Muscle of arm (tissue), 14 donors: ENCODE results near the gene NHLH2. TPM values are rescaled to one million over a fixed set of nuclear protein-coding genes. Genes with fewer than 3 reads are reported as not detected.

Experiments
- DNase-seq: peaks from one replicate; pipeline ENCODE4 v3.0.0-alpha.2; 2013
- long read RNA-seq, 11 donors: transcript quantifications; one replicate each; lab custom pipeline, GENCODE V29; 2026
- polyA plus RNA-seq, 12 donors: library from polyadenylated mRNA; unstranded; fragments of 120-200 nt; gene quantifications; one replicate each; pipeline ENCODE4 v1.2.1, GENCODE V29; 2013; ENCODE audit not compliant: insufficient read length in 12 of 12

Gene NHLH2
- under 1 TPM in 4 of 12 donors, not detected in 8; 0.06 to 0.17 (median 0.10) TPM for polyA plus RNA-seq
- long read RNA-seq, donor 1, full-length matches to known transcripts = 1 of 1 reads
- long read RNA-seq, donor 1, partial matches to known transcripts = 0 of 1 reads
- long read RNA-seq, donor 1, other reads (novel, unspliced or antisense) = 0 of 1 reads
- long read RNA-seq, donor 2 = 0 reads
- long read RNA-seq, donor 3 = 0 reads
- long read RNA-seq, donor 4 = 0 reads
- long read RNA-seq, donor 5, full-length matches to known transcripts = 1 of 1 reads
- long read RNA-seq, donor 5, partial matches to known transcripts = 0 of 1 reads
- long read RNA-seq, donor 5, other reads (novel, unspliced or antisense) = 0 of 1 reads
- long read RNA-seq, donor 6 = 0 reads
- long read RNA-seq, donor 7 = 0 reads
- long read RNA-seq, donor 8 = 0 reads
- long read RNA-seq, donor 9 = 0 reads
- long read RNA-seq, donor 10 = 0 reads
- long read RNA-seq, donor 11 = 0 reads

DNA sequence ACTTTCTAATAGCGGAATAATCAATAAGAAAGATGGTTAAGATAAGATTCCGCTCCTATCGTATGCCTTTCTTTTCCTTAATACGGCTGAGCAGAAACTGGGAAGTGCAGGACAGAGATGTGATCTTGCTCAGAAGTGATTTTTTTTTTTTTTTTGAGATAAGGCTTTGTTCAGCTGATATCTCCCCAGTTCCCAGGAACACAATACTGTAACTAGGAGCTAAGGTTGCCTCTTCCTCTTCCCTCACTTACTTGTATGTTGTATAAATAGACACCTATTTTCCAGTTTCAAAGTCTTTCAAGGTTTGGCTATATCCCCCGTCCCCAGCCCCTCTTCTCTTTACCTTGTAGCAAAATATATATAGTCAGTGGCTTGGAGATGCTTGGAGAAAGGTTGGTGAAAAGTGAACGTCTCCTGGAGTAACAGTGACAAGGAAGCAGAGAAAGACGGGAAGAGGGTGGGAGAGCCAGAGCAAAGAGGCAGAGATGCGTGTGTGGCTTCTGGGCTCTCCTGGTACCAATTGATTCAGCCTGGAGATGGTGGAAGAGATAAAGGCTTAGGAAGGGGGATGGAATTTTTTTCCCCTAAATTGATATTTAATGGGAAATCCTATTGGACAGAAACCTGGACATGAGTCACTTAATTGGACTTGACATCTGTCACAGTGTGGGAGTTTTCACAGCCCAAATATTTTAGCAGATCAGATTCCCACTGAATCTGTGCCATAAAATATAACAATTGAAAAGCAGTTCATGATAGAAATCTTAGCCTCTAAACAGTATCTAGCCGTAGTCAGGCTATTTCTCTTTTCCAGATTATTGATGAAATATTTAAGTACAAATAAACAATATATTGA, at the start of gene NHLH2:
NHLH2 (minus strand) TSS at position 522 of the 856 bp plus-strand sequence. CDS start 2,754 bp downstream, outside the sequence.
- no peak for DNase-seq

DNA sequence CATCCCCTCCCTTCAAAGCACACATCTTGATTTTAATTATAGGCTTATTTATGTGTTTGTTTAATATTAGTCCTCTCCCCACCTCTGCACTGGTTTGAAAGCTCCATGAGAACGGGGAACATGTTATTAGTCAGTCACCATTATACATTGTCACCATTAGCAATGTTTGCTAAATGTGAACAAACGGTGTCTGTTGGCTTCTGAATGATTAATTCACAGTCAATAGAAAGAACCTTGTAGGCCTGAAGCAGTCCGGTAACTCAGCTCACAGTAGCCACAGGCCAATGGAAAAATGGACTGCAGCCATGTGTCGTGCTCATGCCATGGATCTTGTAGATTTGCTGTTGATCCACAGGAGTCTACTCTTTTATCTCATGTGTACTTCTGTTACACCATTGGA, 49.7 kb upstream of the NHLH2 start:
- no peak for DNase-seq

DNA sequence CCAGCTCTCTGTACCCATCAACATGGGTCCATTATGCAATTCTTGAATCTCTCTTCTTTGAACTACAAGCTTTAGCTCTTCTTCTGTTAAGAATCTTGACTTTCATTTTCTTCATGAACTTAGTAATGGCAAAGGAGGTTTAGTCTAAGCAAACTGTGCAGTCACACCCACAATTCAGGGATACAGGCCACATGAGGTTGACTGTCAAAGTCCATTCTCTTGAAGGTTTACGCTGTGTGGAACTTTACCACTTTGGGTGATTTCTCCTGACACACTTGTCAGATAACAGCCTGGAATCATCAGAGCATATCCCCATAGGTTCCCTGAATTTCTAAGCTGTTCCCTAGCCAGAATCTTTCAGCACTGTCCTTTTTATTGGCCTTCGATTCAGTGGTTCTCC, 48.0 kb upstream of the NHLH2 start:
- no peak for DNase-seq

GRCh38 chr1:115882913-115883902, 42.3 kb upstream of the NHLH2 start:
- no peak for DNase-seq

- DNase-seq = no peak
Measured at GRCh38 chr1:115880981-115881672, 40.2 kb upstream of the NHLH2 start.

GRCh38 chr1:115879977-115880376, 39.1 kb upstream of the NHLH2 start:
- no peak for DNase-seq

DNA sequence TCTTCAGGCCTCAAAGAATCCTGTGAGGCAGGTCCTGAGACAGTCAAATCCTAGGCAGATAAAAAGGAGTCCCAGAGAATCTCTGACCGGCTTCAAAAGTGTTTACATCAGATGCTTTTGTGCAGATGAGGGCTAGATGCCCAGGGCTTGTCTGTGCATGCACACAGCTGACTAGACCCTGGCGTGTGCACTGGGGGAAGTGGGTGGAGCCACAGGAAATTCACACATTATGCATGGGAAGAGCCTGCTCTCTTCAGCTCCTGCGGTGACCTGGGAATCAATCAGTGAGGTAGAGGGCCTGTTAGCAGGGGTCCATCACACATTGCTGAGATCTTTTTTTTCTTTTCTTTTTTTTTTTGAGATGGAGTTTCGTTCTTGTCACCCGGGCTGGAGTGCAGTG, 36.6 kb upstream of the NHLH2 start:
- DNase-seq = no peak

DNA sequence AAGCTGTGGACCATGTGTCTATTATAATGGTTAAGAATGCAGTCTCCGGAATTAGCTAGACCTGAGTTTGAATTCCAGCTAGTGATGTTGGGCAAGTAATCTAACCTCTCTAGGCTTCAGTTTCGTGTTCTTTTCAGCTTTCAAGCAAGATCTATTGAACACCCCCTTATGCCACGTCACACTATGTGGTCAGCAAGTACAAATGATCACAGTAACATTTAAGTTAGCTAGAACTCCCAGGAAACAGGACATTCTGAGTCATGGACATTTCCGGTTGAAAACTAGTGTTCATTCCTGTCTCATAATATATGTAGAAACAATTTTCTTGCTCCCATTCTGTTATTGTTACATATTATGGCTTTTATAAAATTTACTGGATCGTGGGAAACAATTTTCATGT, 34.0 kb upstream of the NHLH2 start:
- DNase-seq = no peak

- DNase-seq = no peak
Measured at GRCh38 chr1:115874497-115874896, 33.6 kb upstream of the NHLH2 start.

GRCh38 chr1:115873184-115873583, 32.3 kb upstream of the NHLH2 start:
- no peak for DNase-seq

DNA sequence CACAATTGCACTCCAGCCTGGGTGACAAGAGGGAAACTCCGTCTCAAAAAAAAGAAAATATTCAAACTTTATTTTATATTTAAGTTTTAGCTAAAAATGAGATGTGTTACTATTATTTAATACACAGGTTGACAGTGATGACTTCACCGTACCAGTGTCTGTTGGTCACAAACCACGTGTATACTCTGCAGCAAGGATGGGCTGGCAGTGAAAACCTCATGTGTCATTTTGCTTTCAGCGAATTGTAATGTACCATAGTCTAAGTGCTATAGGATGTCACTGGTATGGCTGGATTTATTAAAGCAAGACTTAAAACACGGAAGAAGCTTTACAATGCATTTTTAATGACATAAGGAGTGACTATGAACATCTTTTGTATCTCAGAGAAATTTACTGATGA, 28.1 kb upstream of the NHLH2 start:
- no peak for DNase-seq

GRCh38 chr1:115867216-115867615, 26.3 kb upstream of the NHLH2 start:
- no peak for DNase-seq

DNA sequence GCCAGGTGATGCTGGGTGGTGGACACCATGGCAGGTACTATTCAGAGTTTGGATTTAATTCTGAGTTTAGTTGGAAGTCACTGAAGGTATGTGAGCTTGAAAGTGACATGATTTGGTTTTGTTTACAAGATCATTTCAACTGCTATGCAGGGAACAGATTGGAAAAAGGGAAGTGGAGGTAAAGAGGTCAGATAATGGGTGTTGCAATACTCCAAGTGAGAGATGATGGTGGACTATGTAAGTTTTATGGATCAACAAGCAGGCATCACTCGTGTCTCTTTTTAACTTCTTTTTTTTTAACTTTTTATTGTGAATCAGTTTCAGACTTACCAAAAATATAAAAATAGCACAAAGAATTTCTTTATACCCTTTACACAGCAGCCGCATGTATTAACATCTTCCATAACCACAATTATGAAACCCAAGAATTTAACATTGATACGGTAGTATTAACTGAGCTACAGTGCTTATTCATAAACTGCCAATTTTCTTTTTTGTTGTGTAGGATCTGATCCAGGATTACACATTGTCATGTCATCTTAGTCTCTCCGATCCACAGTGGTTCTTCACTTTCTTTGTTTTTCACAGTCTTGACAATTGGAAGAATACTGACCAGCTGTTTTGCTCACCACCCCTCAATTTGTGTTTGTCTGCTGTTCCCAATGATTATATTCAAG, 24.9 kb upstream of the NHLH2 start:
- no peak for DNase-seq

DNA sequence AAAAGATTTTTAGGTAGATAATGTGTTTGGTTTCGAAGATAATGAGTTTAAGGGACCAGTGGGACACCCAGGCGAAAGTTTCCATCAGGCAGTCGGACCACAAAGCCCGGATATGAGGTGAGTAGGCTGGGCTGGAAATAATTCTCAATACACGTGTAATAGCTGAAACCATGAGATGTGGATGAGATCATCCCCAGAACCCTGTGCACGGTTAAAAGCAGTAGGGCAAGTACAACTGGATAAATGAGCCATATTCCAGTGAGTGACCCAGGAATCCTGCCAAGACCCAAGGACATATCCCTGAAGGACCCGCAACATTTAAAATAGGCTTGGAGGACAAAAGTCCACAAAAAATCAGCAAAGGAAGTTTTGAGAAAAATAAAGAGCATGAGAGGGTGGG, 21.5 kb upstream of the NHLH2 start:
- DNase-seq = no peak

DNA sequence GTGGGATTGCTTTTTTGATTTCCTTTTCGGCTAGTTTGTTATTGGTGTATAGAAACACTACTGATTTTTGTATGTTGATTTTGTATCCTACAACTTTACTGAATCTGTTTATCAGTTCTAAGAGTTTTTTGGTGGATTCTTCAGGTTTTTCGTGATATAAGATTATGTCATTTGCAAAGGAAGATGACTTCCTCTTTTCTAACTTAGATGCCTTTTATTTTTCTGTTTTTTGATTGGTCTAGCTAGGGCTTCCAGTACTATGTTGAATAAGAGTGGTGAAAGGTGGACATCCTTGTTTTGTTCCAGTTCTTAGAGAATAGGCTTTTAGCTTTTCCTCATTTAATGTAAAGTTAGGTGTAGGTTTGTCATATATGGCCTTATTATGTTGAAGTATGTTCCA, 13.1 kb upstream of the NHLH2 start:
- DNase-seq = no peak

DNA sequence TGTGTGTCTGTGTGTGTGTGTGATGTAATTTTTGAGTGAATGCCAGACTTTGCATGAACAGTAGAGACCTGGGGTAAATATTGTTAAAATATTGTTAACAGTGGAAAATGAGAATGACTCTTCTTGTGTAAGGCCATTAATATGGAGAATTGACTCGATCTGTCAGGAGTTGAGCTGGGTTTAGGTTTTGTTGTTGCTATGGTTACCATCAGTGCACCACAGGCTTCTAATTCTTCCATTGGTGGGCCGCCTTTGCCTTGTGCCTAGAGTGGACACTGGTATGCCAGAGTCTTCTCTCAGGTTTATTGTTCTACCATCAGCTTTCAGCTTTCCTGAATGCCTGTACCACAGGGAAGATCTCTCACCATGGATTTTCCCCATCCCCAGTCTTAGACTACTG, 10.0 kb upstream of the NHLH2 start:
- no peak for DNase-seq

DNA sequence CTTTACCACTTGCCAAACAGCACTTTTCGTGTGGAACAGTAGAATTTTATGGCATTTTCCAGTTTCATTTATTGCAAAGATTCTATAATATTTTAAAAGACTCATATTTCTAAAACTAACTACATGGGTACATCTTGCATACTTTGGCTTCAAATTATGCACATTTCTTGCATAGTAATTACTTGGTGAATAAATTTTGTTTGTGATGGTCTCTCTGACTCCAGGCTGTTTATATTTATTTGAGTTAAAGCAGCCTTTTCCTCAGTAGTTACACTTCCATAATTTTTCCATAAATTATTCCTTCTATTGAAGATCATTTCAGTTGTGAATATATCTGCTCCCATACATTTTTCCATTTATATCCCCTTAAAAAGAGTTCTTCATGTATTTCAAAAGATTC, 6.9 kb upstream of the NHLH2 start:
- DNase-seq = no peak

GRCh38 chr1:115842948-115843347, 2.0 kb upstream of the NHLH2 start:
- no peak for DNase-seq

GRCh38 chr1:115839679-115840237, 1.2 kb downstream of the NHLH2 start:
- DNase-seq = no peak
